Stimulated activated CD4-positive, alpha-beta T cell treated with anti-CD3 and anti-CD28 coated beads, Interleukin-4, amount 100 ng/mL, for 1 hour (primary cell): ENCODE results near the gene CRHR1.

ENCODE experiments used
- DNase-seq: peaks from one replicate; pipeline ENCODE4 v3.0.0-alpha.2; 2020

The CRHR1 gene

GRCh38 chr17:45824901-45825492, 40.9 kb downstream of the CRHR1 start:
- no peak for DNase-seq

DNA sequence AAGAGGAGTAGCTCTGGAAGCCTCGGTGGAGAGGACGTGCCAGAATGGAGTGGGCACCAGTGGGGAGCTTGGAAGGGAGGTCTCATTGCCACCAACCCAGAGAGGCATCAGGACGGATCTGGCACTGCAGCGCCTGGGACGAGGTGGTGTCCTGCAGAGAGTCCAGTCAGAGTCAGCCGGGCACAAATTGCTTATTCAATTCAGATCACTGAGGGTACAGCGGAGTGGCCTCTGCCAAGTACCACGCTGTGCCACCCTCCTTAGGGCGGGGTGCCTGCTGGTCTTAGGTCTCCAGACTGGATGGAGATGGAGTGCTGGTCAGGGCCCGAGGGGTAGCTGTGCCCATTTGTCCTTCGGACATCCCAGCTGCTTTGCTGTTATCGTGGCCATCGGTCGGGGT, 41.7 kb downstream of the CRHR1 start:
- DNase-seq, result no peak

DNA sequence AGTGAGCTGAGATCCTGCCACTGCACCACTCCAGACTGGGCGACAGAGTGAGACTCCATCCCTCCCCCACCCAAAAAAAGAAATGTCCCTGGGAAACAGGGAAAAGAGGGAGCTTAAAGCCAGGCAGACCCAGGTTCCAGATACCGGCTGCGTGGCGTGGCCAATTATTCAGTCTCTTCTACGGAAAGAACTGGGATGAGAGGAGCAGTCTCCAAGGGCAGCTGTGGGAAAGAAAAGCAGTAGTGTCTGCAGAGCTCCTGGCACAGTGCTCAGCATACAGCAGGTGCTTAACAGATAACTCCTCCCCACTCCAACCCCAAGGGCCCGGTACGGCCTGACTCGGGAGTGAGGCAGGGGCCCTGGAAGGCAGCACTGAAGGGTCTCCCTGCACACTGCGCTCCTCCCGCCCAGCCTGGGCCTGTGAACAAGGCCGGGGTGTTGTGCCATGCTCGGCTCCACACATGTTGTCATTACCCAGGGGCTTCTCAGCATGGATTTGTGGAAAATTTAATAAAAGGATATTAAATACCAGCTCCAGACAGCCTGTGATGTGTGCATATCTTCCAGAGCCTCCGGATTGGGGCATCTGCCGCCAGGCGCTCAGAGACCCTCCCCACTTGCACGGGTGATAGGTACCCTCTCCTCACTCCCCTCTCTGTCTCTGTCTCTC, 42.9 kb downstream of the CRHR1 start:
- DNase-seq, result no peak

DNA sequence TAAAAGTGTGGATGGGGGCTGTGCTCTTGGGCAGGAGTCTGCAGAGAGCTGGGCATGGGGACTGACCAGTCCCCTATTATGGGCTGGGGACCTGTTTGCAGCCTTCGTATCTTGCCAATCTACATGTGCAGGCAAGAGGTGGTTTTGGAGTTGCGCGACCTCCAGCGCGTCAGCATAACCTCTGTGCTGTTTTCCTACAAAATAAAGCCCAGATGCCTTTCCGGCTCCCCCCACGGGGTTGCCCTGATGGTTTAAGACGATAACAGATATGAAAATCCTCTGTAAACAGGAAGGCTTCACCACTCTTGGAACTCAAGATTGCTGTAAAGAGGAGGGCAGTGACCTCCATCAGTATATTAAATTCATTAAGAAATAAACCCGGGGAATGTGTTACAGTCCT, 44.1 kb downstream of the CRHR1 start:
- DNase-seq, result no peak

DNA sequence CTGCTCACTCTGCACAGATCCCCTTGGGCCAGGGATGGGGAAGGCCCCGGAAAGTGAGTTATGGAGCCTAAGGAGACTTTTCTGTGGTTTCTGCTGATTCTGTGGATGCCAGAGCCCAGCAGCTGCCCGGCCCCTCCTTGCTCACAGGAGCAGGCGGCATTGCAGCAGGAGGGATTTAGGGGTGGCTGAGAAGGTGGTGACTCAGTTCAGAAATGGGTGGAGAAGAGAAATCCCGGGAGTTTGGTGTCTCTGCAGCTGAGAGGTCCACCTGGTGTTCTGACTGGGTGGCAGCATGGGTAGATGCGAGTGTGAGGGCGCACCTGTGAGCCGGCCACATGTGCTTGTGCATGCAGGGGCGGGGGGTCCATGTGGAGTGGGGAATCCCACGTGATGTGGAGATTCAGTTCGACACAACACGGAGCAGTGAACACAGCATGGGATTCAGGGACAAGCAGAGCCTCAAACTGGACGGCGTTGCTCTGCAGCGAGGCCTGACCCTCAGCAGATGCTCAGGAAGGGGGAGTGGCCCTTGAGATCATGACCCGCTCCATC, 44.5 kb downstream of the CRHR1 start:
- DNase-seq, result no peak

- no peak for DNase-seq
Observed at GRCh38 chr17:45833920-45834319, 49.8 kb downstream of the CRHR1 start.

DNA sequence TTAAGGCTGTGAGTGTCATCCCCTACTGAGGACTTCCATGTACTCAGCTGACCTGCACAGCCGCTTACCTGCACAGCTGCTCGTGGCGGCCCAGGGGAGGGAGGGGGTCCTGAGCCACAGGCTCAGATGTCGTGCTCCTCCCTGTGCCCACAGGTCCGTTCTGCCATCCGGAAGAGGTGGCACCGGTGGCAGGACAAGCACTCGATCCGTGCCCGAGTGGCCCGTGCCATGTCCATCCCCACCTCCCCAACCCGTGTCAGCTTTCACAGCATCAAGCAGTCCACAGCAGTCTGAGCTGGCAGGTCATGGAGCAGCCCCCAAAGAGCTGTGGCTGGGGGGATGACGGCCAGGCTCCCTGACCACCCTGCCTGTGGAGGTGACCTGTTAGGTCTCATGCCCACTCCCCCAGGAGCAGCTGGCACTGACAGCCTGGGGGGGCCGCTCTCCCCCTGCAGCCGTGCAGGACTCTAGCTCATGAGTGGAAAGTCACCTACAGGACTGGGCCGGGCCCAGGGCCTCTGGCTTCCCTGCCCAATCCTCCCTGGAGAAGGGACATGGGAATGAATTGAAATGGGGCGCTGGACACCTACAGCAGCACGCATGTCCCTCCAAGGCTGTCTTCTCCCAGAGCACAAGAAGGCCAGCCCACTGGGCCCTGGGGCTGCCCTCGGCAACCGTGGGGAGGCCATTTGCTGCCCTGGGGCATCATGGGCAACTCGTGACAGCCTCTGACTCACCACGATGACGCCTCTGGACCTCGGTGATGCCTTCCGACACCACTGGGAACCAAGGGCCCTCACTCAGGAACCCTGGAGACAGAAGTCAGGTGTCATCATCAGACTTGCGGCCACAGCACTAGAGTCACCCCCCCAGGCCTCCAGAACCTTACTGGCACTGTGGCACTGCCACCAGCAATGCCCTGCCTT, 50.6 kb downstream of the CRHR1 start:
- no peak for DNase-seq

GRCh38 chr17:45835481-45835880, 51.4 kb downstream of the CRHR1 start:
- no peak for DNase-seq

GRCh38 chr17:45836047-45837044, 52.2 kb downstream of the CRHR1 start:
- DNase-seq, result no peak

GRCh38 chr17:45837187-45837586, 53.1 kb downstream of the CRHR1 start:
- DNase-seq, result no peak

DNA sequence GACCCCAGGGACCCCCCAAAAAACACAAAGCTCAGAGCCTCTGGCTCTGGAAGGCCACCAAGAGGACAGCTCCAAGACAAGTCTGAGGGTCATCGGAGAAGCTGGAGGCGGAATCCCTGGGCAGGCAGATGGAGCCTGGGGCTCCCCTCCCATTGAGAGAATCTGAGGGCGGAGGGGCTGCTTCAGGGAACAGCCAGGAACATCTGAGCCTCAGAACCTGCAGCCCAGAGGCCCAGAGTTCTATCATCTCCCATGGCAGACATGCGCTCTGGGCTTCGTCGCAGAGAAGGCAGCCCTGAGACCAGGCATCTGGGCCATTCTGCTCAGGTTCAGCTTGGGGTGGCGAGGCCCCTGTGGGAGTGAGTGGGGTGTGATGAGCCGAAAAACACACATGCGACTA, 53.5 kb downstream of the CRHR1 start:
- DNase-seq, result no peak

- no peak for DNase-seq
Observed at GRCh38 chr17:45838751-45839295, 54.7 kb downstream of the CRHR1 start.

DNA sequence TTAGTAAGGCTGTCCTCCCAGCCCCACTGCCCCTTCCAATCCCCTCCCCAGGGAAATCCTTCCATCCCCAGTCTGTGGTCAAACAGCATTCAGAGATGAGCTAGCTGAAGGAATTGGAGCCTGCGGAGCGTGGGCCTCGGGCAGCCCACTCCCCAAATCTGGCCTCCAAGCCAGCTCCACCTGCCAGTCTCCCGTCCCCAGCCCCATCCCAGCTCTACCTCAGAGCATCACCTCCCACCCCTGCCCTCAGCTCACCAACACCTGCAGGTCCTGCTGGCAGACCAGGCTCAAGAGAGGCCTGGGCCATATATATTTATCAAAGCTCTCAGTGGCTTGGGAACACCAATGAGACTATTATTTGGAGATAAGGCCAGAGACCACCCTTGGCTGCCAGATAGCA, 55.3 kb downstream of the CRHR1 start:
- DNase-seq, result no peak

DNA sequence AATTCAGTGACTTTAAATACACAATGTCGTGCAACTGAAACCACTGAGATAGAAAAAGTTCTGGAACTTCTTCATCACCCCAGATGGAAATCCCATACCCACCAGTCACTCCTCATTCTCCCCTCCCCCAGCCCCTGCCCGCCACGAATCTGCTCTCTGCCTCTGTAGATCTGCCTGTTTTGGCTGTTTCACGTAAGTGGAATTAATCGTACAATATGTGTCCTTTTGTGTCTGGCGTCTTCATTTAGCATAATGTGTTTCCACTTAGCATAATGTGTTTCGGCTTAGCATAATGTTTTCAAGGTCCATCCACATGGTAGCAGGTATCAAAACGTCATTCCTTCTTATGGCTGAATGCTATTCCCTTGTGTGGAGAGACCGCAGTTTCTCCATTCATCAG, 57.1 kb downstream of the CRHR1 start:
- no peak for DNase-seq

DNA sequence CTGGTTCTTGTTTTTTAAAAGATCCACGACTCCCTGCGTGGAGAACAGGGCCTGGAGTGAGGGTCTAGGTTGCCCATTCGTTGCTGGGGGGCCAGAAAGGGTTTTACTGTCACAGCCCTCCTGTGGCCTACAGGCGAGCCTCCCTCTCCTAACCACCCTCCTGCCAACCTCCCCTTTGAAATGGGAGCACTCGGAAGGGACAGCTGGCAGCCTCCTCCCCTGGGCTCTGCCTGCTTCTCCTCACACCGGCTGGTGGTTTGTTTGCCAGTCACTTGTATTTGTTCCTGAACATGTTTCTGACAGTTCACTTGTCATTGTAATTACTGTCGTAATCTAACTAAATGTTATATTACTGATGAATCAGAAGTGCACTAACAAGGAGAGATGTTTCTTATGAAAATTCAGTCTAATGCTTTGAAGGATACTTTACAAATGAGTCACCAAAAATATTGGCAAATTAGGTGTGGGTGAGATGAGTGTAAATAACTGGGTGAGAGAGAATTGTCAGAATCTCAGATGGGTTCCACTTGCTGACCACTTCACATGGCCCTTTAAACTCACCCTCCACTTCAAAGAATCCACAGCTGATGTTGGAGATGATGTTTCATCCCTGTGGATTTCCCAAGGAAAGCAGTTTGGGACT, 57.9 kb downstream of the CRHR1 start:
- no peak for DNase-seq

GRCh38 chr17:45843722-45844121, 59.6 kb downstream of the CRHR1 start:
- no peak for DNase-seq

DNA sequence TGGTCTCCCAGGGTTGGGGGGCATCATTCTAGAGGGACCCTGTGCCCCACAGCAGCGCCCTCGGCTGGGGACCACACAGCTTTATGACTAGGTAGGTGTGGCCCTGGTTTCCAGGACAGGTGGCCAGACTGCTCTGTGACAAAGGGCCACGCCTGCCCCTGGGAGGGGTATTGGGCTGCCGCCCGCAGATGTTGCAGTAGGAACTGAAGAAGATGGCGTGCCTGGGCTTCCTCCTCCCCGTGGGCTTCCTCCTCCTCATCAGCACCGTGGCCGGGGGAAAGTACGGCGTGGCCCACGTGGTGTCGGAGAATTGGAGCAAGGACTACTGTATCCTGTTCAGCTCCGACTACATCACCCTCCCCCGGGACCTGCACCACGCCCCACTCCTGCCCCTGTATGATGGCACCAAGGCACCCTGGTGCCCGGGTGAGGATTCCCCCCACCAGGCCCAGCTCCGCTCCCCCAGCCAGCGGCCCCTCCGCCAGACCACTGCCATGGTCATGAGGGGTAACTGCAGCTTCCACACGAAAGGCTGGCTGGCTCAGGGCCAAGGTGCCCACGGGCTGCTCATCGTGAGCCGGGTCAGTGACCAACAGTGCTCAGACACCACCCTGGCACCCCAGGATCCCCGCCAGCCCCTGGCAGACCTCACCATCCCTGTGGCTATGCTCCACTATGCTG, 60.7 kb downstream of the CRHR1 start, which contains the start of gene SPPL2C:
Gene SPPL2C, plus strand, starts transcription at position 187 of the 681 bp plus-strand sequence. Its CDS starts 26 bp downstream, at position 213.
- no peak for DNase-seq

DNA sequence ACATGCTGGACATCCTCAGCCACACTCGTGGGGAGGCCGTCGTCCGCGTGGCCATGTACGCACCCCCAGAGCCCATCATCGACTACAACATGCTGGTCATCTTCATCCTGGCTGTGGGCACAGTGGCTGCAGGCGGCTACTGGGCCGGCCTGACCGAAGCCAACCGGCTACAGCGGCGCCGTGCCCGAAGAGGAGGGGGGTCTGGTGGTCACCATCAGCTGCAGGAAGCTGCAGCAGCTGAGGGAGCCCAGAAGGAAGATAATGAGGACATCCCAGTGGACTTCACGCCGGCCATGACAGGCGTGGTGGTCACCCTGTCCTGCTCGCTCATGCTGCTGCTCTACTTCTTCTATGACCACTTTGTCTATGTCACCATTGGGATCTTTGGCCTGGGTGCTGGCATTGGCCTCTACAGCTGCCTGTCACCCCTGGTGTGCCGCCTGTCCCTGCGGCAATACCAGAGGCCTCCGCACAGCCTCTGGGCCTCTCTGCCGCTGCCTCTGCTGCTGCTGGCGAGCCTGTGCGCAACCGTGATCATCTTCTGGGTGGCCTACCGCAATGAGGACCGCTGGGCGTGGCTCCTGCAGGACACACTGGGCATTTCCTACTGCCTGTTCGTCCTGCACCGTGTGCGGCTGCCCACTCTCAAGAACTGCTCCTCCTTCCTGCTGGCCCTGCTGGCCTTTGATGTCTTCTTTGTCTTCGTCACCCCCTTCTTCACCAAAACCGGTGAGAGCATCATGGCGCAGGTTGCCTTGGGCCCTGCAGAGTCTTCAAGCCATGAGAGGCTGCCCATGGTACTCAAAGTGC, 61.5 kb downstream of the CRHR1 start:
- no peak for DNase-seq

GRCh38 chr17:45846223-45846622, 62.1 kb downstream of the CRHR1 start:
- DNase-seq, result no peak

GRCh38 chr17:45846646-45847045, 62.5 kb downstream of the CRHR1 start:
- DNase-seq, result no peak
